PC-9 (cell line): Measurements from ENCODE around the gene LDHAL6A. TPM values are rescaled to one million over a fixed set of nuclear protein-coding genes. Genes with fewer than 3 reads are reported as not detected.

Experiments
- BruUV-seq: library from RNA; stranded (reverse); fragments of 400-500 nt; replicated peaks from 2 replicates; lab custom pipeline; 2021; lab: Mats Ljungman, UMichigan
- CTCF ChIA-PET: fragments of 300-600 bp; sonication (Branson Sonifier 250); formaldehyde crosslinking; loops from one replicate; lab custom pipeline; 2022; ENCODE audit warnings: antibody characterized with exemption; lab: Charles Lee
- POLR2A ChIA-PET: fragments of 300-600 bp; sonication (Branson Sonifier 250); formaldehyde crosslinking; loops from one replicate; lab custom pipeline; 2022; ENCODE audit warnings: antibody characterized with exemption; ENCODE audit not compliant: unreplicated experiment; lab: Charles Lee
- DNase-seq, 2 experiments: peaks; one replicate each; pipeline versions ENCODE4 v3.0.0 to v3.0.0-alpha.2; 2015 to 2022; ENCODE audit warnings: mixed read lengths in 1 of 2
- H2AFZ ChIP-seq: fragments of 200-600 bp; sonication (generic); 2 replicates; pipeline ENCODE4 v1.8.1; 2017; ENCODE audit warnings: antibody characterized with exemption
- H3F3A ChIP-seq: fragments of 200-600 bp; sonication (generic); 2 replicates; pipeline ENCODE4 v1.8.1; 2017; ENCODE audit warnings: antibody characterized with exemption, mild to moderate bottlenecking, low read depth; ENCODE audit not compliant: insufficient read depth
- H3K27ac ChIP-seq: fragments of 200-600 bp; sonication (generic); 2 replicates; pipeline ENCODE4 v1.6.1; 2016; ENCODE audit warnings: mixed run types
- H3K27me3 ChIP-seq: fragments of 200-600 bp; sonication (generic); 2 replicates; pipeline ENCODE4 v1.6.1; 2016; ENCODE audit warnings: low read depth, mixed run types; ENCODE audit not compliant: insufficient read depth
- H3K36me3 ChIP-seq: fragments of 200-600 bp; sonication (generic); 2 replicates; pipeline ENCODE4 v1.6.1; 2016; ENCODE audit warnings: low read depth, mixed run types
- H3K4me1 ChIP-seq: fragments of 200-600 bp; sonication (generic); replicated peaks from 2 replicates; pipeline ENCODE4 v1.6.1; 2016; ENCODE audit warnings: mixed run types; ENCODE audit not compliant: insufficient read depth
- H3K4me2 ChIP-seq: fragments of 200-600 bp; sonication (generic); 2 replicates; pipeline ENCODE4 v1.6.1; 2017; ENCODE audit warnings: mixed run types
- H3K4me3 ChIP-seq: fragments of 200-600 bp; sonication (generic); 2 replicates; pipeline ENCODE4 v1.6.1; 2016; ENCODE audit warnings: mixed run types
- H3K79me2 ChIP-seq: fragments of 200-600 bp; sonication (generic); 2 replicates; pipeline ENCODE4 v1.6.1; 2017; ENCODE audit warnings: low read depth, mixed run types
- H3K9me2 ChIP-seq: fragments of 200-600 bp; sonication (generic); 2 replicates; pipeline ENCODE4 v1.8.1; 2017; ENCODE audit warnings: mild to moderate bottlenecking; ENCODE audit not compliant: insufficient read depth
- H3K9me3 ChIP-seq: fragments of 200-600 bp; sonication (generic); 2 replicates; pipeline ENCODE4 v1.8.1; 2016; ENCODE audit warnings: low read depth; ENCODE audit not compliant: insufficient read depth
- H4K20me1 ChIP-seq: fragments of 200-600 bp; sonication (generic); 2 replicates; pipeline ENCODE4 v1.8.1; 2017; ENCODE audit not compliant: insufficient read depth
- EZH2 ChIP-seq: fragments of 200-600 bp; sonication (generic); IDR thresholded peaks from 2 replicates; pipeline ENCODE4 v1.8.0; 2017; ENCODE audit warnings: antibody characterized with exemption, low read depth
- intact Hi-C: fragments of 100-400 bp; cut with micrococcal nuclease; formaldehyde crosslinking; loops from one replicate; pipeline ENCODE4 v1.10.0; 2022; ENCODE audit not compliant: unreplicated experiment
- total RNA-seq: library from RNA; stranded (reverse); gene quantifications from 2 replicates; pipeline ENCODE4 v1.2.3, GENCODE V29; 2021
- TF ChIP-seq, protein P1 (sequence below): fragments of 200-600 bp; sonication (generic); conservative IDR thresholded peaks from 2 replicates; pipeline ENCODE4 v1.6.1; 2017; ENCODE audit warnings: mixed run types, antibody characterized with exemption, mild to moderate bottlenecking, moderate library complexity

The LDHAL6A gene
- total RNA-seq, 1 experiment from 2014 or later = not detected

DNA sequence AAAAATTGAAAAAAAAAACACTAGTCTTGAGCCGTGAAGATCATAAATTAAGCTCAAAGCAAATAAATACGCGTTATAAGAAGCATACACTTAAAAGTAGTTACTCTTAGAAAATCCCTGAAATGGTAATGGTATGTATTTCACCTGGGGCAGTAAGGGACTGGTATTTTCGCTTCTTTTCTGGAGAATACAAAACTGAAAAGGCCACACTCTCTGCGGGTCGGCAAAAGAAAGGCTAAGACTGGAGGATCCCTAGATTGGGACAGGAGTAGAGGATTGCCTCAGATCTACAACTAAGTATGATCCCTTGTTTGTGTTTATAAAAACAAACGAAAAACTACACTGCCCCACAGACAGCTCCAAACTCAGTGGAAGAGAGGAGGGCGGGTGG lies 70.5 kb downstream of the LDHAL6A start:
- no peaks in the 10 kb centered on the region for H3K9me3 ChIP-seq
- peak overlapping the region; percentile 80 for H3K4me2 ChIP-seq
- ChIA-PET CTCF (interaction anchor here (0.6 to 0.7 kb wide), 2 partner anchors 130 to 213 kb away, joined by 3 read pairs; no protein-coding TSS in a partner anchor), POLR2A (interaction anchor here (0.7 kb wide), 2 partner anchors 213 to 1234 kb away, joined by 3 to 24 read pairs; no protein-coding TSS in a partner anchor)
- no peak for TF ChIP-seq EZH2
- TF ChIP-seq, protein P1, sequence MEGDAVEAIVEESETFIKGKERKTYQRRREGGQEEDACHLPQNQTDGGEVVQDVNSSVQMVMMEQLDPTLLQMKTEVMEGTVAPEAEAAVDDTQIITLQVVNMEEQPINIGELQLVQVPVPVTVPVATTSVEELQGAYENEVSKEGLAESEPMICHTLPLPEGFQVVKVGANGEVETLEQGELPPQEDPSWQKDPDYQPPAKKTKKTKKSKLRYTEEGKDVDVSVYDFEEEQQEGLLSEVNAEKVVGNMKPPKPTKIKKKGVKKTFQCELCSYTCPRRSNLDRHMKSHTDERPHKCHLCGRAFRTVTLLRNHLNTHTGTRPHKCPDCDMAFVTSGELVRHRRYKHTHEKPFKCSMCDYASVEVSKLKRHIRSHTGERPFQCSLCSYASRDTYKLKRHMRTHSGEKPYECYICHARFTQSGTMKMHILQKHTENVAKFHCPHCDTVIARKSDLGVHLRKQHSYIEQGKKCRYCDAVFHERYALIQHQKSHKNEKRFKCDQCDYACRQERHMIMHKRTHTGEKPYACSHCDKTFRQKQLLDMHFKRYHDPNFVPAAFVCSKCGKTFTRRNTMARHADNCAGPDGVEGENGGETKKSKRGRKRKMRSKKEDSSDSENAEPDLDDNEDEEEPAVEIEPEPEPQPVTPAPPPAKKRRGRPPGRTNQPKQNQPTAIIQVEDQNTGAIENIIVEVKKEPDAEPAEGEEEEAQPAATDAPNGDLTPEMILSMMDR = no peak
- H4K20me1 ChIP-seq = 0 out of 2 replicates have a peak, but pooled peaks cover 5% of the 10 kb centered on the region
- H3K79me2 ChIP-seq = peaks cover 70% of the 10 kb centered on the region
- no peaks in the 10 kb centered on the region for H3K27me3 ChIP-seq
- no TSS peak for BruUV-seq
- intact Hi-C loops = loop anchor here (2.0 to 10.0 kb wide), 7 partner anchors 34 to 411 kb away; partner anchors contain the start of genes GTF2H1, HPS5, LDHA and SPTY2D1
- 0 out of 2 replicates have a peak, but pooled peaks cover 5% of the 10 kb centered on the region for H3K36me3 ChIP-seq
- H2AFZ ChIP-seq = peak overlapping the region; percentile 87
- peaks cover 29% of the 10 kb centered on the region for H3K4me1 ChIP-seq
- peak overlapping the region; percentile 73 for H3K27ac ChIP-seq
- no peak for DNase-seq
- H3K9me2 ChIP-seq = no peaks in the 10 kb centered on the region
- H3K4me3 ChIP-seq = peak overlapping the region; percentile 91
- peaks cover 30% of the 10 kb centered on the region for H3F3A ChIP-seq

- Histone ChIP-seq H3F3A (peaks cover 30% of the 10 kb centered on the region), H3K36me3 (0 out of 2 replicates have a peak, but pooled peaks cover 5% of the 10 kb centered on the region), H4K20me1 (0 out of 2 replicates have a peak, but pooled peaks cover 4% of the 10 kb centered on the region), H3K9me3 (no peaks in the 10 kb centered on the region), H2AFZ (peak within 1 kb of the TSS; percentile 87), H3K27ac (peak within 1 kb of the TSS; percentile 73), H3K9me2 (no peaks in the 10 kb centered on the region), H3K27me3 (no peaks in the 10 kb centered on the region), H3K79me2 (peaks cover 64% of the 10 kb centered on the region), H3K4me2 (peak within 1 kb of the TSS; percentile 80), H3K4me3 (peak within 1 kb of the TSS; percentile 91), H3K4me1 (peaks cover 29% of the 10 kb centered on the region)
- CTCF ChIA-PET = interaction anchor here (0.6 to 0.7 kb wide), 3 partner anchors 130 to 213 kb away, joined by 3 read pairs; no protein-coding TSS in a partner anchor
- POLR2A ChIA-PET = interaction anchor here (0.6 to 0.7 kb wide), 6 partner anchors 14 to 213 kb away, joined by 3 to 24 read pairs (median 4); partner anchors contain the start of gene LDHA
- TSS peak; percentile 51 for BruUV-seq
- intact Hi-C loops = loop anchor here (2.0 to 10.0 kb wide), 7 partner anchors 34 to 412 kb away; partner anchors contain the start of genes GTF2H1, HPS5, LDHA and SPTY2D1
- TF ChIP-seq, protein P1 = no peak
- no peak for TF ChIP-seq EZH2
- DNase-seq = peak; percentile 88 to 92
Measured at GRCh38 chr11:18526521-18527296, 71.1 kb downstream of the LDHAL6A start, which contains the start of gene TSG101. Gene TSG101, minus strand, starts transcription at chr11:18526942. Its CDS starts 126 bp downstream, at chr11:18526816.

DNA sequence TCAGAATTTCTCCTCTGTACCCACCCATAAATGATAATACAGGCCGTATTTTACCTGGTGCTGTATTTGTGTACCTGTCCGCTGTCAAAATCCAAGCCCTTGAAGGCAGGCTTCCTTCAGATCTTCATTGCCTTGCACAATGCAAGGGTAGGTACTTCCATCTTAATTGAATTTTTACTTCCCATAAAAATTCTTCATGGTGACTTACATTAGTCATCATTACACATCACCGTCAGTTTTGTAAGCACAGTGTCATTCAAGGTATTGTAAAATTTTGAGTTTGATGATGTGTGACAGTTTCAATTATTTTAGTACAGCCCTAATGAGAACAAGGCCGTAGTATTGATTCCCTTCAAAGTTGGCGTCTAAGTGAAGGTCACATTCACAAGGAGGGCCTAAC lies 71.9 kb downstream of the LDHAL6A start:
- peak overlapping the region; percentile 91 for H3K4me3 ChIP-seq
- 0 out of 2 replicates have a peak, but pooled peaks cover 5% of the 10 kb centered on the region for H3K36me3 ChIP-seq
- H2AFZ ChIP-seq = peak overlapping the region; percentile 87
- peaks cover 29% of the 10 kb centered on the region for H3K4me1 ChIP-seq
- ChIA-PET CTCF (no interaction called here), POLR2A (interaction anchor here (0.6 to 0.7 kb wide), 3 partner anchors 13 to 37 kb away, joined by 3 to 6 read pairs (median 3); no protein-coding TSS in a partner anchor)
- no peak for TF ChIP-seq EZH2
- TF ChIP-seq, protein P1 = no peak
- H3K9me3 ChIP-seq = no peaks in the 10 kb centered on the region
- H3K9me2 ChIP-seq = no peaks in the 10 kb centered on the region
- peak overlapping the region; percentile 80 for H3K4me2 ChIP-seq
- H4K20me1 ChIP-seq = 0 out of 2 replicates have a peak, but pooled peaks cover 2% of the 10 kb centered on the region
- intact Hi-C loops = loop anchor here (2.0 to 10.0 kb wide), 7 partner anchors 35 to 413 kb away; partner anchors contain the start of genes GTF2H1, HPS5, LDHA and SPTY2D1
- peaks cover 56% of the 10 kb centered on the region for H3K79me2 ChIP-seq
- H3F3A ChIP-seq = peaks cover 25% of the 10 kb centered on the region
- H3K27me3 ChIP-seq = no peaks in the 10 kb centered on the region
- no TSS peak for BruUV-seq
- H3K27ac ChIP-seq = peak overlapping the region; percentile 73
- DNase-seq = peak in 1 of 2 experiments; percentile 79
